SU-DHL-6 (cell line): Measurements from ENCODE around the gene PHLDA2.

Source experiments
- CTCF ChIP-seq: fragments of 200-600 bp; sonication (generic); IDR thresholded peaks from one replicate; pipeline ENCODE4 v1.5.1; 2017; ENCODE audit warnings: antibody characterized with exemption, mild to moderate bottlenecking, low read length, moderate library complexity; ENCODE audit not compliant: insufficient read depth, poor library complexity, severe bottlenecking
- EZH2phosphoT487 ChIP-seq: fragments of 200-600 bp; sonication (generic), shearing (Covaris generic); conservative IDR thresholded peaks from 2 replicates; pipeline ENCODE4 v1.6.1; 2018; ENCODE audit warnings: mild to moderate bottlenecking, antibody characterized with exemption, low read length, moderate library complexity, mixed read lengths

GRCh38 chr11:2932850-2933251 is 3.6 kb upstream of the PHLDA2 start:
- no peak for TF ChIP-seq CTCF
- TF ChIP-seq EZH2phosphoT487 = no peak
